ENCODE data around the gene GABBR2.

DNA sequence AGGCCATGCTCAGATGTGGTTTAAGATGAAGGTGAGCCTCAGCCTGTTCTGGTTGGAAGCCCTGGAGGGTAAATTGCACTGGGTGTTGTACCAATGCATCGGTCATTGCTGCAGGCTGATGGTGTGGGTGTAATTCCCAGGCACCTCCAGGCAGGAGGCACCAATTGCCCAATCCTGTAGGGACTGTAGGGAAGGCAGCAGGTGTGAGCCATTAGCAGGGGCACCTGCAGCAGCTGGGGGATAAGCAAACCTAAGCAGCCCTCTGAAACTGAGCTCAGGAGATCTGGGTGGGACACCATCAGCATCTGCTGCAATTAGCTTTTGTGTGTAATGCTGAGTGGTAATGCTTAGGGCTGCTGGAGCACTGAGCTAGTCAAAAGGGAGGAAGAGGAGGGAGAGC, 263.2 kb downstream of the GABBR2 start:
- no peak for TF ChIP-seq POLR2A (IDR thresholded peaks at IDR 0.05)
- TF ChIP-seq, protein P1, sequence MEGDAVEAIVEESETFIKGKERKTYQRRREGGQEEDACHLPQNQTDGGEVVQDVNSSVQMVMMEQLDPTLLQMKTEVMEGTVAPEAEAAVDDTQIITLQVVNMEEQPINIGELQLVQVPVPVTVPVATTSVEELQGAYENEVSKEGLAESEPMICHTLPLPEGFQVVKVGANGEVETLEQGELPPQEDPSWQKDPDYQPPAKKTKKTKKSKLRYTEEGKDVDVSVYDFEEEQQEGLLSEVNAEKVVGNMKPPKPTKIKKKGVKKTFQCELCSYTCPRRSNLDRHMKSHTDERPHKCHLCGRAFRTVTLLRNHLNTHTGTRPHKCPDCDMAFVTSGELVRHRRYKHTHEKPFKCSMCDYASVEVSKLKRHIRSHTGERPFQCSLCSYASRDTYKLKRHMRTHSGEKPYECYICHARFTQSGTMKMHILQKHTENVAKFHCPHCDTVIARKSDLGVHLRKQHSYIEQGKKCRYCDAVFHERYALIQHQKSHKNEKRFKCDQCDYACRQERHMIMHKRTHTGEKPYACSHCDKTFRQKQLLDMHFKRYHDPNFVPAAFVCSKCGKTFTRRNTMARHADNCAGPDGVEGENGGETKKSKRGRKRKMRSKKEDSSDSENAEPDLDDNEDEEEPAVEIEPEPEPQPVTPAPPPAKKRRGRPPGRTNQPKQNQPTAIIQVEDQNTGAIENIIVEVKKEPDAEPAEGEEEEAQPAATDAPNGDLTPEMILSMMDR (IDR thresholded peaks at IDR 0.05): no peak

All from uterus (tissue), 2 donors.